Hindlimb muscle (tissue), 1 donor: ENCODE results near the gene PTMS. TPM values are rescaled to one million over a fixed set of nuclear protein-coding genes. Genes with fewer than 3 reads are reported as not detected.

Experiments
- polyA plus RNA-seq: library from polyadenylated mRNA; unstranded; fragments of 120-200 nt; gene quantifications from one replicate; pipeline ENCODE4 v1.2.1, GENCODE V29; 2013; ENCODE audit not compliant: insufficient read length

PTMS gene
- polyA plus RNA-seq, 1 donor, result 373 TPM

Other genes with a start within 250 kb of the PTMS start
- 5,261 TPM for gene GAPDH, start 231.8 kb upstream of the PTMS start, polyA plus RNA-seq
- gene IFFO1, start 210.3 kb upstream of the PTMS start, polyA plus RNA-seq, result 41.0 TPM
- gene NOP2, start 198.1 kb upstream of the PTMS start, polyA plus RNA-seq, result 25.7 TPM
- gene CHD4, start 159.0 kb upstream of the PTMS start, polyA plus RNA-seq, result 174 TPM
- gene LPAR5, start 130.4 kb upstream of the PTMS start, polyA plus RNA-seq, result 2.4 TPM
- gene ACRBP, start 118.9 kb upstream of the PTMS start, polyA plus RNA-seq, result 2.9 TPM
- gene ING4, start 103.2 kb upstream of the PTMS start, polyA plus RNA-seq, result 47.6 TPM
- gene ZNF384, start 77.0 kb upstream of the PTMS start, polyA plus RNA-seq, result 50.4 TPM
- gene PIANP, start 65.5 kb upstream of the PTMS start, polyA plus RNA-seq, result 2.4 TPM
- 65.7 TPM for gene COPS7A, start 42.3 kb upstream of the PTMS start, polyA plus RNA-seq
- gene MLF2, start 13.2 kb upstream of the PTMS start, polyA plus RNA-seq, result 134 TPM
- gene LAG3, start 6.2 kb downstream of the PTMS start, polyA plus RNA-seq, result 0.80 TPM
- gene CD4, start 23.2 kb downstream of the PTMS start, polyA plus RNA-seq, result 11.1 TPM
- 17.6 TPM for gene GPR162, start 55.5 kb downstream of the PTMS start, polyA plus RNA-seq
- gene P3H3, start 62.0 kb downstream of the PTMS start, polyA plus RNA-seq, result 29.7 TPM
- 32.6 TPM for gene GNB3, start 74.6 kb downstream of the PTMS start, polyA plus RNA-seq
- 16.7 TPM for gene CDCA3, start 84.9 kb downstream of the PTMS start, polyA plus RNA-seq
- gene USP5, start 85.8 kb downstream of the PTMS start, polyA plus RNA-seq, result 66.9 TPM
- gene TPI1, start 101.2 kb downstream of the PTMS start, polyA plus RNA-seq, result 1,016 TPM
- gene SPSB2, start 106.9 kb downstream of the PTMS start, polyA plus RNA-seq, result 5.9 TPM
- 9.3 TPM for gene LRRC23, start 138.5 kb downstream of the PTMS start, polyA plus RNA-seq
- gene ENO2, start 148.2 kb downstream of the PTMS start, polyA plus RNA-seq, result 4.8 TPM
- 91.2 TPM for gene ATN1, start 161.6 kb downstream of the PTMS start, polyA plus RNA-seq
- gene RNU7-1, start 177.5 kb downstream of the PTMS start, polyA plus RNA-seq, result not detected
- 148 TPM for gene C12orf57, start 177.7 kb downstream of the PTMS start, polyA plus RNA-seq
- gene PTPN6, start 185.0 kb downstream of the PTMS start, polyA plus RNA-seq, result 6.8 TPM
- 307 TPM for gene PHB2, start 204.3 kb downstream of the PTMS start, polyA plus RNA-seq
- gene EMG1, start 204.6 kb downstream of the PTMS start, polyA plus RNA-seq, result 26.6 TPM